Common myeloid progenitor, CD34-positive (primary cell): Measurements from ENCODE around the gene SIGLEC9.
A peak's percentile ranks its signal among the peaks of the same experiment; 100 is the strongest.

Experiments used
- CTCF ChIA-PET: fragments of 350-600 bp; sonication (Branson Sonifier 250); formaldehyde crosslinking; loops from one replicate; lab custom pipeline; 2021; ENCODE audit warnings: antibody characterized with exemption; lab: Charles Lee
- POLR2A ChIA-PET: fragments of 350-600 bp; sonication (Branson Sonifier 250); formaldehyde crosslinking; loops from one replicate; lab custom pipeline; 2021; ENCODE audit warnings: antibody characterized with exemption; lab: Charles Lee
- DNase-seq, 3 donors: peaks; one replicate each; pipeline versions ENCODE4 v3.0.0 to v3.0.0-alpha.2; 2013
- H3K27ac ChIP-seq, 2 experiments: 1 replicate in 1 of 2; 2 replicates in 1 of 2; pipeline ENCODE4 v1.7.0; 2013; ENCODE audit warnings: inconsistent platforms in 2 of 2, low read length in 2 of 2, mild to moderate bottlenecking in 2 of 2, low read depth in 1 of 2, moderate library complexity in 1 of 2; ENCODE audit not compliant: severe bottlenecking in 2 of 2, insufficient read depth in 1 of 2, poor library complexity in 1 of 2
- H3K27me3 ChIP-seq, 5 experiments: replicated peaks in 2 of 5; 1 replicate in 3 of 5; 2 replicates in 2 of 5; pipeline versions ENCODE4 v1.6.1 to v1.7.0; 2013; ENCODE audit warnings: low read length in 4 of 5, mild to moderate bottlenecking in 2 of 5, moderate library complexity in 2 of 5, inconsistent platforms in 1 of 5; ENCODE audit not compliant: insufficient read depth in 5 of 5, control insufficient read depth in 4 of 5
- H3K36me3 ChIP-seq, 4 experiments: 1 replicate in 2 of 4; 2 replicates in 2 of 4; pipeline versions ENCODE4 v1.6.1 to v1.7.0; 2013; ENCODE audit warnings: low read length in 3 of 4, control low read depth in 1 of 4, mild to moderate bottlenecking in 1 of 4; ENCODE audit not compliant: control insufficient read depth in 4 of 4, insufficient read depth in 4 of 4
- H3K4me1 ChIP-seq, 4 experiments: 1 replicate in 3 of 4; 2 replicates in 1 of 4; pipeline versions ENCODE4 v1.6.1 to v1.7.1; 2013; ENCODE audit warnings: low read length in 3 of 4, mild to moderate bottlenecking in 3 of 4, control low read depth in 1 of 4, inconsistent platforms in 1 of 4, moderate library complexity in 1 of 4; ENCODE audit not compliant: control insufficient read depth in 4 of 4, insufficient read depth in 4 of 4; ENCODE audit errors: control extremely low read depth in 1 of 4
- H3K4me3 ChIP-seq, 7 experiments: 1 replicate in 4 of 7; 2 replicates in 3 of 7; pipeline versions ENCODE4 v1.5.1 to v1.7.0; 2013; ENCODE audit warnings: mild to moderate bottlenecking in 7 of 7, low read length in 6 of 7, moderate library complexity in 6 of 7, inconsistent platforms in 2 of 7, low read depth in 2 of 7, control low read depth in 1 of 7; ENCODE audit not compliant: insufficient read depth in 4 of 7, control insufficient read depth in 1 of 7; ENCODE audit errors: extremely low read depth in 1 of 7
- H3K9me3 ChIP-seq, 5 experiments: 1 replicate in 4 of 5; 2 replicates in 1 of 5; pipeline versions ENCODE4 v1.6.1 to v1.7.1; 2013; ENCODE audit warnings: low read length in 4 of 5, mild to moderate bottlenecking in 2 of 5, inconsistent platforms in 1 of 5, low read depth in 1 of 5, moderate library complexity in 1 of 5; ENCODE audit not compliant: control insufficient read depth in 4 of 5, insufficient read depth in 2 of 5; ENCODE audit errors: control extremely low read depth in 1 of 5
- WGBS: methylation state at CpG from one replicate; pipeline ENCODE4 v1.1.5; 2013; ENCODE audit not compliant: insufficient coverage; 5-methylcytosine and 5-hydroxymethylcytosine counted together

Gene SIGLEC9

GRCh38 chr19:51102991-51103390 is 21.7 kb upstream of the SIGLEC9 start:
- CTCF ChIA-PET = no interaction called here
- POLR2A ChIA-PET = no interaction called here
- 83% methylated on average over 1 of the region's 7 CpGs for WGBS
- peaks cover 0 to 52% (median 35%) of the 10 kb centered on the region in 4 experiments for H3K36me3 ChIP-seq
- DNase-seq = no peak
- H3K27ac ChIP-seq = no peak overlapping the region
- H3K9me3 ChIP-seq = no peaks in the 10 kb centered on the region
- peaks cover 0 to 12% (median 7%) of the 10 kb centered on the region in 4 experiments for H3K4me1 ChIP-seq
- no peak overlapping the region for H3K4me3 ChIP-seq
- H3K27me3 ChIP-seq = no peaks in the 10 kb centered on the region

- POLR2A ChIA-PET = no interaction called here
- no peak overlapping the region for H3K27ac ChIP-seq
- WGBS = 95% methylated on average over 49 of the region's 49 CpGs
Measured at GRCh38 chr19:51103926-51104341, 20.8 kb upstream of the SIGLEC9 start.

GRCh38 chr19:51107406-51108065 is 17.2 kb upstream of the SIGLEC9 start:
- ChIA-PET CTCF (no interaction called here), POLR2A (no interaction called here)
- H3K4me1 ChIP-seq = peaks cover 0 to 18% (median 11%) of the 10 kb centered on the region in 4 experiments
- peaks cover 0 to 3% (median 0%) of the 10 kb centered on the region in 5 experiments for H3K27me3 ChIP-seq
- peaks cover 0 to 26% (median 17%) of the 10 kb centered on the region in 4 experiments for H3K36me3 ChIP-seq
- H3K27ac ChIP-seq = peak overlapping the region in 1 of 2 experiments; percentile 81
- peak overlapping the region; percentile 40 to 95 (median 89) for H3K4me3 ChIP-seq
- 33% methylated on average over 18 of the region's 18 CpGs for WGBS
- peak; percentile 25 to 38 (median 33) for DNase-seq
- no peaks in the 10 kb centered on the region for H3K9me3 ChIP-seq

More at GRCh38 chr19:51103926-51104341, 20.8 kb upstream of the SIGLEC9 start:
- DNase-seq = no peak
- no peaks in the 10 kb centered on the region for H3K27me3 ChIP-seq
- H3K9me3 ChIP-seq = no peaks in the 10 kb centered on the region
- CTCF ChIA-PET = interaction anchor here (0.6 kb wide), 1 partner anchor 335 kb away, joined by 3 read pairs; no protein-coding TSS in a partner anchor
- peaks cover 0 to 16% (median 10%) of the 10 kb centered on the region in 4 experiments for H3K4me1 ChIP-seq
- H3K4me3 ChIP-seq = no peak overlapping the region
- peaks cover 0 to 52% (median 33%) of the 10 kb centered on the region in 4 experiments for H3K36me3 ChIP-seq

GRCh38 chr19:51108066-51108804 is 16.5 kb upstream of the SIGLEC9 start, which contains the start of gene CTU1:
TSS of gene CTU1 (minus strand) at chr19:51108409. CDS start at chr19:51104569, 3,840 bp downstream.
- POLR2A ChIA-PET = no interaction called here
- 0% methylated on average over 26 of the region's 43 CpGs for WGBS
- peak within 1 kb of the TSS; percentile 40 to 95 (median 89) for H3K4me3 ChIP-seq
- peak within 1 kb of the TSS in 1 of 2 experiments; percentile 81 for H3K27ac ChIP-seq
- peaks cover 0 to 19% (median 12%) of the 10 kb centered on the region in 4 experiments for H3K36me3 ChIP-seq
- no peaks in the 10 kb centered on the region for H3K9me3 ChIP-seq
- CTCF ChIA-PET = no interaction called here
- DNase-seq = peak; percentile 99 to 100 (median 100)
- H3K4me1 ChIP-seq = peaks cover 0 to 23% (median 13%) of the 10 kb centered on the region in 4 experiments
- H3K27me3 ChIP-seq = peaks cover 0 to 3% (median 0%) of the 10 kb centered on the region in 5 experiments

GRCh38 chr19:51108805-51109146 is 15.9 kb upstream of the SIGLEC9 start:
- H3K27ac ChIP-seq = peak overlapping the region in 1 of 2 experiments; percentile 81
- POLR2A ChIA-PET = no interaction called here
- no peaks in the 10 kb centered on the region for H3K9me3 ChIP-seq
- peak overlapping the region; percentile 40 to 95 (median 89) for H3K4me3 ChIP-seq
- peaks cover 0 to 15% (median 9%) of the 10 kb centered on the region in 4 experiments for H3K36me3 ChIP-seq
- H3K4me1 ChIP-seq = peaks cover 0 to 25% (median 13%) of the 10 kb centered on the region in 4 experiments
- H3K27me3 ChIP-seq = peaks cover 0 to 3% (median 0%) of the 10 kb centered on the region in 5 experiments
- CTCF ChIA-PET = no interaction called here
- DNase-seq = no peak
- WGBS = 4% methylated on average over 15 of the region's 15 CpGs

- ChIA-PET POLR2A (no interaction called here), CTCF (interaction anchor here (1.0 to 3.7 kb wide), 3 partner anchors 9 to 24 kb away, joined by 3 to 15 read pairs (median 5); no protein-coding TSS in a partner anchor)
- 89% methylated on average over 1 of the region's 1 CpG for WGBS
- Histone ChIP-seq H3K27me3 (peaks cover 0 to 3% (median 0%) of the 10 kb centered on the region in 5 experiments), H3K36me3 (peaks cover 0 to 3% (median 0%) of the 10 kb centered on the region in 4 experiments), H3K4me1 (peaks cover 2 to 25% (median 15%) of the 10 kb centered on the region in 4 experiments), H3K9me3 (no peaks in the 10 kb centered on the region), H3K4me3 (no peak overlapping the region), H3K27ac (no peak overlapping the region)
- DNase-seq = no peak
Measured at GRCh38 chr19:51110666-51110971, 14.1 kb upstream of the SIGLEC9 start.
